ENCODE results near the gene UHMK1.

- TF ChIP-seq, protein P1, sequence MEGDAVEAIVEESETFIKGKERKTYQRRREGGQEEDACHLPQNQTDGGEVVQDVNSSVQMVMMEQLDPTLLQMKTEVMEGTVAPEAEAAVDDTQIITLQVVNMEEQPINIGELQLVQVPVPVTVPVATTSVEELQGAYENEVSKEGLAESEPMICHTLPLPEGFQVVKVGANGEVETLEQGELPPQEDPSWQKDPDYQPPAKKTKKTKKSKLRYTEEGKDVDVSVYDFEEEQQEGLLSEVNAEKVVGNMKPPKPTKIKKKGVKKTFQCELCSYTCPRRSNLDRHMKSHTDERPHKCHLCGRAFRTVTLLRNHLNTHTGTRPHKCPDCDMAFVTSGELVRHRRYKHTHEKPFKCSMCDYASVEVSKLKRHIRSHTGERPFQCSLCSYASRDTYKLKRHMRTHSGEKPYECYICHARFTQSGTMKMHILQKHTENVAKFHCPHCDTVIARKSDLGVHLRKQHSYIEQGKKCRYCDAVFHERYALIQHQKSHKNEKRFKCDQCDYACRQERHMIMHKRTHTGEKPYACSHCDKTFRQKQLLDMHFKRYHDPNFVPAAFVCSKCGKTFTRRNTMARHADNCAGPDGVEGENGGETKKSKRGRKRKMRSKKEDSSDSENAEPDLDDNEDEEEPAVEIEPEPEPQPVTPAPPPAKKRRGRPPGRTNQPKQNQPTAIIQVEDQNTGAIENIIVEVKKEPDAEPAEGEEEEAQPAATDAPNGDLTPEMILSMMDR (conservative IDR thresholded peaks at IDR 0.05 in 1 of 2, IDR thresholded peaks at IDR 0.05 in 1 of 2; ENCODE audit: low read depth in 1 of 2, low read length in 2 of 2) = no peak
- TF ChIP-seq EZH2 (IDR thresholded peaks at IDR 0.05; ENCODE audit: low read length, missing control alignments) = no peak
Measured at GRCh38 chr1:162550925-162551324, 53.3 kb downstream of the UHMK1 start.

All from fibroblast of lung (primary cell).